ENCODE results near the gene PRR33. TPM values are rescaled to one million over a fixed set of nuclear protein-coding genes. Genes with fewer than 3 reads are reported as not detected.

Gene PRR33
- total RNA-seq, 1 donor from 2014 or later = not detected

- DNase-seq (ENCODE audit: low spot score in 2 of 2) (no peak), FAIRE-seq (no peak)
Measured at GRCh38 chr11:1854132-1854948, 37.4 kb downstream of the PRR33 start.

GRCh38 chr11:1853376-1854131 lies 38.1 kb downstream of the PRR33 start:
- DNase-seq (ENCODE audit: low spot score in 2 of 2) = no peak
- FAIRE-seq = no peak

GRCh38 chr11:1852877-1853276 lies 38.8 kb downstream of the PRR33 start, which contains the start of gene LSP1:
Gene LSP1 (plus strand): TSS chr11:1853084. CDS start chr11:1853145, 61 bp downstream.
- FAIRE-seq (no peak), DNase-seq (ENCODE audit: low spot score in 2 of 2) (no peak)

GRCh38 chr11:1852271-1852876 lies 39.3 kb downstream of the PRR33 start:
- FAIRE-seq (no peak), DNase-seq (ENCODE audit: low spot score in 2 of 2) (no peak)

GRCh38 chr11:1851468-1852180 lies 40.1 kb downstream of the PRR33 start:
- DNase-seq (ENCODE audit: low spot score in 2 of 2) (no peak), FAIRE-seq (no peak)

- FAIRE-seq (no peak), DNase-seq (ENCODE audit: low spot score in 2 of 2) (no peak)
Measured at GRCh38 chr11:1848640-1849430, 42.9 kb downstream of the PRR33 start.

GRCh38 chr11:1847926-1848639 lies 43.6 kb downstream of the PRR33 start:
- FAIRE-seq = no peak
- DNase-seq (ENCODE audit: low spot score in 2 of 2) = no peak

GRCh38 chr11:1847006-1847735 lies 44.5 kb downstream of the PRR33 start:
- no peak for DNase-seq (ENCODE audit: low spot score in 2 of 2)
- no peak for FAIRE-seq

GRCh38 chr11:1846453-1846932 lies 45.2 kb downstream of the PRR33 start:
- DNase-seq (ENCODE audit: low spot score in 2 of 2) = no peak
- no peak for FAIRE-seq

- FAIRE-seq (no peak), DNase-seq (ENCODE audit: low spot score in 2 of 2) (no peak)
Measured at GRCh38 chr11:1845561-1846452, 45.9 kb downstream of the PRR33 start.

- DNase-seq (ENCODE audit: low spot score in 2 of 2) = no peak
- FAIRE-seq = no peak
Measured at GRCh38 chr11:1845095-1845429, 46.6 kb downstream of the PRR33 start.

- FAIRE-seq (no peak), DNase-seq (ENCODE audit: low spot score in 2 of 2) (no peak)
Measured at GRCh38 chr11:1844221-1845094, 47.2 kb downstream of the PRR33 start.

- DNase-seq (ENCODE audit: low spot score in 2 of 2) (no peak), FAIRE-seq (no peak)
Measured at GRCh38 chr11:1843796-1844195, 47.9 kb downstream of the PRR33 start.

- FAIRE-seq = no peak
Measured at GRCh38 chr11:1843098-1843473, 48.6 kb downstream of the PRR33 start.

GRCh38 chr11:1842149-1843097 lies 49.3 kb downstream of the PRR33 start:
- FAIRE-seq (no peak), DNase-seq (ENCODE audit: low spot score in 2 of 2) (no peak)

More at GRCh38 chr11:1843098-1843473, 48.6 kb downstream of the PRR33 start:
- no peak for DNase-seq (ENCODE audit: low spot score in 2 of 2)

Data from frontal cortex (tissue), 4 donors.